ENCODE data around the gene ANKRD45.
"Not testable (repeated sequence)": the region's sequence is repeated elsewhere in the genome, so short reads cannot be mapped to it uniquely, and the experiment has no call there.

Gene ANKRD45

DNA sequence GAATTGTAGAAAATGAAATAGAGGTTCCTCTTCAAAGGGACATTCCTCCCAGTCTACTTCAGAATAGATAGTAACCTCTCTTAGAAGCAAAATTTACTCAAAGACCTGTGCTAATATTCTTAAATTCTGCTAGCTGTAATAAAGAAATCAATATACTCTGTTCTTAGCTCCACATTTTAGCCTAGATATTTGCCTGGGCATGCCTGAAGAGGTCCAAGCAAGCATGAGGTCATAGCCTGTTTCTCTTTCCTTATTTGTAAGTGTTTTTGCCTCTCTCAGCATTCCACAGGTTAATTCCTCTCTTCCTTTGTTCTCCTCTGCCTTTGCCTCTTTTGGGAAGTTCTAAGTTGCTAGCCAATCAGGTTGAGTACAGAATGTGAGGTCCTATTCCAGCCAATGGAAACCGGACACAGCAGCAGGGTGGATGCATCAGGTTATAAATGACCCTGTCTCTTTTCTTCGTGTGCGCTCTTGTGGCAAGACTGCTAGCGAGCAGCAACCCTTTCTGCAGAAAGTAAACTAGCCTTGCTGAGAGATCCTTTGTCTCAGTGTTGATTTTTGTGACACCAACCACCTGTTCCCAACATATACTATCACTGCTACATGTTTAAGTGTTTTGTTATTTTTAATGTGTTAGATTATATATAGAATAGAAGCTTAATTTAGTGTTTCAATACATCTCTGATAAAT, 27.1 kb downstream of the ANKRD45 start:
- DNase-seq (ENCODE audit: low read depth): not testable (repeated sequence)

DNA sequence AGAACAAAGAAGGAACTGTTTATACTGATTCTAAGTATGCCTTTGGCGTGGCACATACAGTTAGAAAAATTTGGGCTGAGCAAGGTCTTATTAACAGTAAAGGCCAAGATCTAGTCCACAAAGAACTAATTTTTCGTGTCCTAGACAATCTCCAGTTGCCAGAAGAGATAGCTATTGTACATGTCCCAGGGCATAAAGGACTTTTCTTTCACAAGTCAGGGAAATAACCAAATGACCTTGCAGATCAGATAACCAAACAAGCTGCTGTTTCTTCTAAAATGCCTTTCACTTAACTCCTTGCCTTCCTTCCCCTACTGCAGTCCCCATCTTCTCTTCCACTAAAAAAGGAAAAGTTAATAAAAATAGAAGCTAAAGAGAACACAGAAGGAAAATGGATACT, 30.5 kb downstream of the ANKRD45 start:
- no peak for DNase-seq (ENCODE audit: low read depth)

DNA sequence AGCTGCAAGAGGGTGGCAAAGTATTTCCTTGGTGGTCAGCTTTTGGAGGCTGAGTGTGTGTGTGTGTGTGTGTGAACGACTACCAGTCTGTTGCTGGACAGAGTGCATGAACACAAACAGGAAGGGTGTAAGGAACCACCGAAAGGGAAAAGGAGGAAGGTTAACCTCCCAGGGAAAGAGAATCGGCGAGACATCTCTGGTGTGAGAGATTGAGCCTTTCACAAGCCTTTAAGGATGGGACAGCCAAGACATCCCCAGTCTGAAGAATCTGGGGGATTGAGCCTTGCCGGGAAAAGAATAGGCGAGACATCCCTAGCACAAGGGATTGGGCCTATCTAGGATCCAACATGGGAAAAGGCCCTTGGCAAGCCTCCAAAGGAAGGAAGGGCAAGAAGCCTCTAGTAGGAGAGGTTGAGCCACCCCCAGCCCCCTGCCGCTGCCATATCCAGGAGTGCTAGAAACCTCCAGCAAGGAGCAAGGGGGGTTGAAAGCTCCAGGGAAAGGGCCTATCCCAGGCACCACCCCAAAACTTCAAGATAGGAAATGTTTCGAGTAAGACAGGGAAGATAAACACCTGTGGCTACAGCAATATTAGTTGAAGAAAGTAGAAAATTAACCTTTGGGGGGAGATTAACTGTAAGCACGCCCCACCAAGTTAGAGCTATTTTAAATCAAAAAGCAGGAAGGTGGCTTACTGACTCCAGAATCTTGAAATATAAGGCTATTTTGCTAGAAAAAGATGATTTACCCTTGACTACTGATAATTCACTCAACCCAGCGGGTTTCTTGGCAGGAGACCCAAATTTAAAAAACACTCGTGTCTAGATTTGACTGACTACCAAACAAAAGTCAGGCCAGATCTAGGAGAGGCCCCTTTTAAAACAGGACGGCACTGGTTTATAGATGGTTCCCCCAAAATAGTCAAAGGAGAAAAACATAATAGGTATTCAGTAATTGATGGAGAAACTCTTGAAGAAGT, 31.3 kb downstream of the ANKRD45 start:
- no peak for DNase-seq (ENCODE audit: low read depth)

DNA sequence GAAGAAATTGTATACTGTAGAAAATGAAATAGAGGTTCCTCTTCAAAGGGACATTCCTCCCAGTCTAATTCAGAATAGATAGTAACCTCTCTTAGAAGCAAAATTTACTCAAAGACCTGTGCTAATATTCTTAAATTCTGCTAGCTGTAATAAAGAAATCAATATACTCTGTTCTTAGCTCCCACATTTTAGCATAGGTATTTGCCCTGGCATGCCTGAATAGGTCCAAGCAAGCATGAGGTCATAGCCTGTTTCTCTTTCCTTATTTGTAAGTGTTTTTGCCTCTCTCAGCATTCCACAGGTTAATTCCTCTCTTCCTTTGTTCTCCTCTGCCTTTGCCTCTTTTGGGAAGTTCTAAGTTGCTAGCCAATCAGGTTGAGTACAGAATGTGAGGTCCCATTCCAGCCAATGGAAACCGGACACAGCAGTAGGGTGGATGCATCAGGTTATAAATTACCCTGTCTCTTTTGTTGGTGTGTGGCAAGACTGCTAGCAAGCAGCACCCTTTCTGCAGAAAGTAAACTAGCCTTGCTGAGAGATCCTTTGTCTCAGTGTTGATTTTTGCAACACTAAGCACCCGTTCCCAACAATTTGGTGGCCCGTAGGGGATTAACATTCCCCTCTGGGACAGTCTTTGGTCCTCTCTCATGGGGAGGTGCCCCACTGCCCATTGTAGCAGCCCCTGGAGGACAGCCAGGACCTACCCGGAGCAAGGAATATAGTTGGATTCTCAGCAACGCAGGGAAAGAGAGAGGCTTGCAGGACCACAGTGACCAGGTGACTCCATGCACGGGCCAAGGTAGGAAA, 32.2 kb downstream of the ANKRD45 start:
- not testable (repeated sequence) for DNase-seq (ENCODE audit: low read depth)

DNA sequence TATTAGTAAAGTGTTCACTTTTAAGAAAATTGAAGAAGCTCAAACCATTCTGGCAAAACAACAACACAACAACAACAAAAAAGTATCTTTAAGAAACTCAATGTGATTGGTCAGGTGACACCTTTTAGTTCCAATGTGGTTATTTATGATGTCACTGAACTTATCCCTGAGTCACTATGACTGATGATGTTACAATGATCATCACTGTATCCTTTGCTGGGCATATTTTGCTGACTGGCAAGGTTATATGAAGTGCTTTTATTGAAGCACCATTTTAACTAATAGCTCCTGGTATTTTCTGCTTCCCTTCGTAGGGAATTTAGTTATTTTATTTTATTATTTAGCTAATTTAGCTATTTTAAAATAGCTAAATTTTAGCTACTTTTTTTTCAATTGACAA, 34.5 kb downstream of the ANKRD45 start, which contains the start of gene TEX50:
TSS of gene TEX50 (plus strand) at position 223 of the 400 bp plus-strand sequence. CDS start 184 bp downstream, outside the sequence.
- DNase-seq (ENCODE audit: low read depth): no peak

DNA sequence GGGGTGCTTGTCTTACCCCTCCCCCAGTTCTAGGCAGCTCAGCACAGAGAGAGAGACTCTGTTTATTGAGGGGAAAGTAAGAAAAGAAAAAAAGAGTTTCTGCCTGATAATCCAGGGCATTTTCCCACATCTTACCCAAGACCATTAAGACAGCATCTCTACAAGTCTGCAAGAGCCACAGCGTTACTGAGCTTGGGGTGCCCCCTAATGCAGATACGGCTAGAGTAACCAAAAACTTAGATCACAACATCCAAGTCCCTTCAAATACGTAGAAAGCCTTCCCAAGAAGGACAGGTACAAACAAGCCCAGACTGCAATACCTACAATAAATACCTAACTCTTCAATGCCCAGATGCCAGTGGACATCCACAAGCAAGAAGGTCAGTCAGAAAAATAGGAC, 40.8 kb downstream of the ANKRD45 start:
- no peak for DNase-seq (ENCODE audit: low read depth)

DNA sequence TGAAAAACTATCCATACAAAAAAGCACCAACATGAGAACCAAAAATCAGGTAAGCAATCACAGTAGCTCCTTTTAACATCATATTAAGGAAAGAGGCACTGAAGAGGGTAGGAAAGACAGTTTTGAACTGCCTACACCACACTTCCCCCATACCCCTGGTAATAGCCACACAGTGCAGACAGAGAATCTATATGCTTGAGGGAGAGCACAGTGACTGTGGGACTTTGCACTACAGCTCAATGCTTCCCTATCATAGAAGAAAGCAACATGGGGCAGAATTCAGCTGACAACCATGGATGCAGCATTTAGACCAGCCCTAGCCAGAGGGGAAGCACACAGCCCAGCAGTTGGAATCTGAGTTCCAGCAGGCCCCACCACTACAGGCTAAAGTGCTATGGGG, 42.4 kb downstream of the ANKRD45 start:
- DNase-seq (ENCODE audit: low read depth): no peak

DNA sequence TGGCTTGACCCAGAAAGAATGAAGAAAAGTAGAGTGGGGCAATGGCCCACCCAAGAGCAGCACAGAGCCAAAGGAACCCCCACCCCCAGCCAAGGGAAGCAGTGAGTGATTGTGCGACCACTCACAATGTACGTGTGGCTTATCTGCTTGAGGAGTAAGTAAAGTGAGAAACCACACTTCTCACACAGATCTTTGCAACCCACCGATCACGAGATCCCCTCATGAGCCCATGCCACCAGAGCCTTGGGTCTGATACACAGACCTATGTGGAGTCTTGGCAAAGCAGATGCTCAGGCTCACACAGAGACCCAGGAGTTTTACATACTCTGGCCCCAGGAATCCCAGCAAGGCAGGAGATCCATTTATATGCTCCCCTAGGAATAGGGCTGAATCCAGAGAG, 52.8 kb downstream of the ANKRD45 start:
- no peak for DNase-seq (ENCODE audit: low read depth)

DNA sequence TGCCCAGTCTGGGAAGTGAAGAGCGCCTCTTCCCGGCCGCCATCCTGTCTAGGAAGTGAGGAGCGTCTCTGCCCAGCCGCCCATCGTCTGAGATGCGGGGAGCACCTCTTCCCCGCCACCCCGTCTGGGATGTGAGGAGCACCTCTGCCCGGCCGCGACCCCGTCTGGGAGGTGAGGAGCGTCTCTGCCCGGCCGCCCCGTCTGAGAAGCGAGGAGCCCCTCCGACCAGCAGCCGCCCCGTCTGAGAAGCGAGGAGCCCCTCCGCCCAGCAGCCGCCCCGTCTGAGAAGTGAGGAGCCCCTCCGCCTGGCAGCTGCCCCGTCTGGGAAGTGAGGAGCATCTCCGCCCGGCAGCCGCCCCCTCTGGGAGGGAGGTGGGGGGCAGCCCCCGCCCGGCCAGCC, 56.6 kb downstream of the ANKRD45 start:
- DNase-seq (ENCODE audit: low read depth): not testable (repeated sequence)

DNA sequence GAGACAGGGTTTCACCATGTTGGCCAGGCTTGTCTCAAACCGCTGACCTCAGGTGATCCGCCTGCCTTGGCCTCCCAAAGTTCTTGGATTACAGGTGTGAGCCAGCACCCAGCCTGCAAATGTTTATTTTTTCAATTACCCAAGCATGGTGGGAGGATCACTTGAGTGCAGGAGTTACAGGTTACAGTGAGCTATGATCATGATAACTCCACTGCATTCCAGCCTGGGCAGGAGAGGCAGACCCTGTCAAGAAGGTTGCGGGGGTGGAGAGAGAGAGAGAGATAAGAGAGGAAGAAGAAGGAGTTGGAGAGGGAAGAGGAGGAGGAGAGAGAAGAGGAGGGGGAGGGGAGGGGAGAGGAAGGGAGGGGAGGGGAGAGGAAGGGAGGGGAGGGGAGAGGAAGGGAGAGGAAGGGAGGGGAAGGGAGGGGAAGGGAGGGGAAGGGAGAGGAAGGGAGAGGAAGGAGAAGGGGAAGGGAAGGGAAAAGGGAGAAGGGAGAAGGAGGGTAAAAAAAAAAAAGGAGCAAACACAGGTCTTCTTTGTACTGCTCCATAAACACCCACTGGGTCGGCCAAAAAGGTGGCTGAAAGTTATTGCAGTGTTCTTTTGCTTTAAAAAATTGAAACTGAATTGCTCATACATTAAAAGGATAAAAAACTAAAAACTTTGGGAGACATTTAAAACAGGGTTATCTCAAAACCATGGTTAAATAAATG, 61.0 kb downstream of the ANKRD45 start:
- DNase-seq (ENCODE audit: low read depth): no peak

DNA sequence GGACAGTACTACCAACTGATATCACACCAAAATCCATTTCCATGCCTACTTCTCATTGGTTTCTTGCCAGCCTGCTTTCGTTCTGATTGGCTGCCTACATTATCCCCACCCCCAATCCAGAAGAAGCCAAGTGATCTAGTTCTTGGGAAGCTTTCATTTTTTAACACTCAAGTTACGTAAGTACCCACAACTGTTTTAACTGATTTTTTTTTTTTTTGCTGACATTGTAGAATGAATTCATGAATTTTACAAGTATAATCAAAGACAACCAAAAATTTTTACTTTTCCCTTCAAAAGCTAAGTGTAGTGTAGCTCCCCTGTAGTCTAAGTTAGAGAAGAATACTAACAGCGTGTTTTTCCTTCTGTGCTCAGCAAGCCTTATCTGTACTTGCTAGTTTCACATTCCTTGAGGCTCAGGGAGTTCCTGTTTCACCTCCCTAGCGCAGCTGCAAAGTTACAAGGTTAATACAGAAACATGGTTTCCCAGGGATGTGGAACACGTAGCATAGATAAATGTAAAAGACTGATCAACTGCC, 66.5 kb downstream of the ANKRD45 start, which contains the start of gene SLC9C2:
TSS of gene SLC9C2 (minus strand) at position 17 of the 536 bp plus-strand sequence. CDS start 1,296 bp downstream, outside the sequence.
- no peak for DNase-seq (ENCODE audit: low read depth)

DNA sequence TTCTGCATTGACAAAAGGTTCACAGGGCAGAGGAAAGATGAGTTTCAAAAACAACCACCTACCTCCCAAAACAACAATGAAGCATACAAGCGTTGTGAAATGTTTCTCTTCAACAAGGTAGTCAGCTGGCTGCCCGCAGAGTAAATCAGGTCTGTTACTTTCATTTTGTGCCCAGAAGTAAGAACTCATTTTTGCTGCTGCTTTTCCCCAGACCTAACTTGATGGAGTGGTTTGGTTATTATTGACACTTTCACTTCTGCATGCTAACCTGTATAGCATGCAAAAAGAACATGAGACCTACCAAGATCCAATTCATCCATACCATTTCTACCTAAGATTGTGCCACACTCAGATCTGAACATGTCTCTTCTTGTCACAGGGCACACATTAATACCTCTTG, 68.1 kb downstream of the ANKRD45 start:
- DNase-seq (ENCODE audit: low read depth): no peak

DNA sequence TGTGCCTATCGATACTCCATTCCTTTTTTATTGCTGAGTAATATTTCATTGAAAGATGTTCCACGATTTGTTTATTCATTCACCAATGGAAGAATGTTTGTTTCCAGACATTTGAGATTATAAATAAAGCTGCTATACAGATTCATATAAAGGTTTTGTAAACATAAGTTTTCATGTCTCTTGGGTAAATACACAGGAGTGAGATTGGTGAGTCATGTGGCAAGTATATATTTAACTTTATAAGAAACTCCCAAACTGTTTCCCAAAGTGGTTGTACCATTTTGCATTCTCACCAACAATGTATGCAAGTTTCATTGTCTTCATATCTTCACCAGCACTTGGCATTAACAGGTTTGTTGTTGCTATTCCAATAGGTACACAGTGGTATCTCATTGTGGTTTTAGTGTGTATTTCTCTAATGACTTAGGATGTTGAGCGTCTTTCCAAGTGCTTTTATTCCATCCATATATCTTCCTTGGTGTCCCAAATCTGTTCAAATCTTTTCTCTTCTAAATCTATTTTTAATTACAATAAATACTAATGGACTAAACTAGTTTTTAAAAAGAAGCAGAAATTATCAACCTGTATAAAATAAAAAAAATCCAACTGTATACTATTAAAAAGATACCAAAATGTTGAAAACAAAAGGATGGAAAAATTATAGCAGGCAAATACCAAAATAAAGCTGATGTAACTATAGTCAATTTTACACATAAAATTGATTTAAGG, 73.4 kb downstream of the ANKRD45 start:
- DNase-seq (ENCODE audit: low read depth): no peak

DNA sequence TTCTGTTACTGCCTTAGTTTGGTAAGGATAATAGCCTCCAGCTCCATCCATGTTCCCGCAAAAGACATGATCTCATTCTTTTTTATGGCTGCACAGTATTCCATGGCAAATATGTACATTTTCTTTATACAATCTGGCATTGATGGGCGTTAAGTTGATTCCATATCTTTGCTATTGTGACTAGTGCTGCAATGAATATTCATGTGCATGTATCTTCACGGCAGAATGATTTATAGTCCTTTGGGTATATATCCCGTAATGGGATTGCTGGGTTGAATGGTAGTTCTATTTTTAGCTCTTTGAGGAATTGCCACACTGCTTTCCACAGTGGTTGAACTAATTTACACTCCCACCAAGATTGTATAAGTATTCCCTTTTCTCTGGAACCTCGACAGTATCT, 78.5 kb downstream of the ANKRD45 start:
- DNase-seq (ENCODE audit: low read depth): not testable (repeated sequence)

DNA sequence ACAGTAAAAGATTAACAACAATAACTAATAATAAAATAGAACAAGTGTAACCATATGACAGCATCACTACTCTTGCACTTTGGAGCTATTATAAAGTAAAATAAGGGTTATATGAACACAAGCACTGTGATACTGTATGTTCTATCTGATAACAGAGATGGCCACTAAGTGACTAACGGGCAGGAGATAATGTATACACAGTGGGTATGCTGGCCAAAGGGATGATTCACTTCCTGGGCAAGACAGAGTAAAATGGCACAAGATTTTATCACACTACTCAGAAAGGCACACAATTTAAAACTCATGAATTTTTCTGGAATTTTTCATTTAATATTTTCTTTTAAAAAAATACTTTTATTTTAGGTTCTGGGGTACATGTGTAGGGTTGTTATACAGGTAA, 79.1 kb downstream of the ANKRD45 start:
- no peak for DNase-seq (ENCODE audit: low read depth)

DNA sequence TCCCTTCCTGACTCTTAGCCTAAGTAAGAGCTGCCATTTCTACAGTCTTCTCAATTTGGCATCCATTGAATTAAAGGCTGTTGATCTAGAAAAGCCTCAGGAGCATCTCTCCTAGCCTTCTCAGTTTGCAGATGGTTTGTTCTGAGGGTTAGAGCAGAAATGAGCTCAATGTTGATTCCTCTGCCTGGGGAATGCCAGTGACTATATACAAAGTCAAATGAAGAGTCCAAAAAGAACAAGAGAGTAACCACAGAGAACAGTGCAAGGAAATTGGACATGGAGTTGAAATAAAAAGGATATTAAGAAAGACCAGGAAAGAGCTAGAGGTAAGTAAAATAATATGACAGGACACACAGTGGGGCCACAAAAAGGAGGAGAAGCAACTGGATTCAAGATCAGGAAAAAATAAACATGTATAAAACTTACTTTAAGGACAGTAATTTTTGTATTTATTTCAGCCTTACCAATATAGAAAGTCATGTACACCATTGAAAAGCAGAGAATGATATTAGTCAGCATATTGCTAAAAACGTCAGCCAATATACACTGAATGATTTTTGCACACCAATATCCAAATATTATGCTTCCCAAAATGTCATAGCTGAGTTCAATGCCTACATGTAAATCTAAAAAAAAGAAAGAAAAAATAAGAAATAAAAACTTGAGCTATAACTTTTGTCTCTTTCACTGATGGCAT, 88.1 kb downstream of the ANKRD45 start:
- DNase-seq (ENCODE audit: low read depth): no peak

DNA sequence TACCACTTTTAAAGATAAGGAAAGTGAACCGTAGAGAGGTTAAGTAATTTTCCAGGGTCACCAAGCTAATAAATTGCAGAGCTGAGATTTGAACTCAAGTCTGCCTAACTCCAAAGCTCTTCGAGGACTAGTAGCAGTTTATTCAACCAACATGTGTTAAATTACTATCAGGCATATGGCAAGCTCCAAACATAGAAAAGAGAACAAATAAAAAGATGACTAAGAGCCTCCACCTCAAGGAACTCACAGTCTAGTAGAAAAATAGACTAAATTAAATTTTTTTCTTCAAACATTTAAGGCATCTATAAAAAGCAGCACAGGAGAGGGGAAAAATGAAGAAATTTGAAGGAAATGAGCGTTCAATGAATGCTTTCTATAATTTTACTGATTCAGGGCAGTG, 89.0 kb downstream of the ANKRD45 start:
- no peak for DNase-seq (ENCODE audit: low read depth)

DNA sequence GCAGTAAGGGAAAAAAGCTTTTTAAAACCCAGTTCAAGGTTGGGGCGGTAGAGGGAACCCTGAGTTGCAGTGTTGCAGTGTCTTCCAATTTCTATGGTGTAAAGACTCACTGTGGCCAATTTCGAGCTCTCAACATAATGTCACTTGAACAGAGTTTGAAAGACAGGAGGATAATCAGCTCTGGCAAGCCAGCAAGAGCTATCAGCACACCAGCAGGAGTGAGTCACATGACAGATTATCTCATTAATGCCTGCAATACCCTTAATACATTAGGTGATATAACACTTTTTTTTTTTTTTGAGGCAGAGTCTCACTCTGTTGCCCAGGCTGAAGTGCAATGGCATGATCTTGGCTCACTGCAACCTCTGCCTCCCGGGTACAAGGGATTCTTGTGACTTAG, 89.6 kb downstream of the ANKRD45 start:
- no peak for DNase-seq (ENCODE audit: low read depth)

DNA sequence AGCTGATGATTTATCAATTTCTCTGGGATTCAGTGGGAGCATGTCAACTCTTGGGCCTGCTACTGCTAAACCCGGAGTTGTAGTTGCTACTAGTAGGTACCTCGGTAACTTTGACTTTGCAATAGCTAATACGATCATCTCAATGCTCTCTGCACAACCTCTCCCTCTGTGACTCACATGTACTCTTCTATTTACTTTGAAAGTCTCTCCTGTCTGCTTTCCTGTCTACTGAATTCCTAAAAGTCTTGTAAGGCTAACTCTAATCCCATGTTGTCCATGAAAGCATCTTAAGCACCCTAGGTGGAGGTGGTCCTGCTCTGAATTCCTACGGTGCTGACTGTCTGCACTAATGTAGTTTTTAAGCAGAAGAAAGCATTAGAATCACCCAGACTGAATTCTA, 96.1 kb downstream of the ANKRD45 start:
- DNase-seq (ENCODE audit: low read depth): no peak

Data from T follicular helper cell (primary cell).